Stimulated activated CD8-positive, alpha-beta memory T cell treated with anti-CD3 and anti-CD28 coated beads, Interleukin-15, amount 100 ng/mL, for 24 hours (primary cell): ENCODE data around the gene LMO1.

ENCODE experiments used
- DNase-seq: peaks from one replicate; pipeline ENCODE4 v3.0.0-alpha.2; 2020; ENCODE audit warnings: low read depth

LMO1 gene

DNA sequence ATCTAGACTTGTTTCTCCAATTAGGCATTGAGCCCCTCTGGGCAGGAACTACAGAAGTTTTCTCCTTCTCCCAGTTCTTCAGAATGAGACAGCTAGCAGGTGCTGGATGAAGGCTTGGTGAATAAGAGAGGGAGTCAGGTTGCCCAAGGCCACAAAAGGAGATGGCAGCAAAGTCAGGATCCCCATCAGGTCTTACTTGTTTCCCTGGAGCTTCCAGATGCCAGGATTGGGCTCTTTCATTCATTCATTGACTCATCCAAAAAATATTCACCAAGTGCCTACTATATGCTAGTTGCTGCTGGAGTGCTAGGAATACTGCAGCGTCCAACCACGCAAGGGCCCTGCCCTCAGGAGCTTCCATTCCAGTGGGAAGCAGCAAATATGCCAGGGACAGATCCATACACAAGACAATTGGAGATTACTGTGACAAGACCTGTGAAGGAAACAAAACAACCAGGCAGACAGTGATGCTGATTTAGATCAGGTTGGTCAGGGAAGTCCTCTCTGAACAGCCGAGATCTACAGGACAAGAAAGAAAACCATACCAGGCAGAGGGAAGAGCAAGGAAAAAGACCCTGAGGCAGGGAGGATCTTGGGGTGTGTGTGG is 24.6 kb upstream of the LMO1 start:
- DNase-seq: no peak

DNA sequence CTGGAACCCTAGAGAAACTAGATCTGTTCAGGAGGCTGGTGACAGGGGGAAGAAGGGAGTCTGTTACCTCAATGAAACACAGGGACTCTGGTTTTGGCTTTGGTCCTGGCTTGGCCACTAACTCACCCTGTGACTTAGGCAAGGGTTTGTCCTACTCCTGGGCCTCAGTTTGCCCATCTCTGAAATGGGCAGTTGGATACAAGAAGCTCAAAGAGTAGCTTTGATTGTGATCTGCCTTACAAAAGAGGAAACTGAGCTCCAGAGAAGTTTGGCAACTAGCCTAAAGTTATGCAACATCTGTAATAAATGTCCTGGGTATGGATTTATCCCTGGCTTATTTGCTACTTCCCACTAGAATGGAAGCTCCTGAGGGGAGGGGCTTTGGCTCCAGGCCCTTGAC is 24.0 kb upstream of the LMO1 start:
- DNase-seq: no peak

DNA sequence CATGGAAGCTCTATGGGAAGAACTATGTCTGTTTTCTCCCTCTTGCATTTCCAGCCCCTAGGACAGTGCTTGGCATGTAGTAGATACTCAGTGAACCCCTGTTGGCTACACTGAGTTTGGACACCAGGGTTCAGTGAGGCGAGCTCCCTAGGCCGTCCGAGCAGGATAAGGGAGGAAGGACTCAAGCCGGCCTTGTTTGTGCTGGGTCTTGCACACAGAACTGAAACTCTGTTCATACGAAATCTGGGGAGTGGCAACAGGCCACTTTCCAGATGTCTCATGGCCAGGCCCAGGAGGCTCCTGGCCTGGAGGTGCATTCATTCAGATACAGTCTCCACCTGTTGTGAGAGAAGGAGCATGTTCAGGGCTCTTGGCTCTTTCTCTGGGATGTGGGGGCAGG is 23.6 kb upstream of the LMO1 start:
- no peak for DNase-seq

DNA sequence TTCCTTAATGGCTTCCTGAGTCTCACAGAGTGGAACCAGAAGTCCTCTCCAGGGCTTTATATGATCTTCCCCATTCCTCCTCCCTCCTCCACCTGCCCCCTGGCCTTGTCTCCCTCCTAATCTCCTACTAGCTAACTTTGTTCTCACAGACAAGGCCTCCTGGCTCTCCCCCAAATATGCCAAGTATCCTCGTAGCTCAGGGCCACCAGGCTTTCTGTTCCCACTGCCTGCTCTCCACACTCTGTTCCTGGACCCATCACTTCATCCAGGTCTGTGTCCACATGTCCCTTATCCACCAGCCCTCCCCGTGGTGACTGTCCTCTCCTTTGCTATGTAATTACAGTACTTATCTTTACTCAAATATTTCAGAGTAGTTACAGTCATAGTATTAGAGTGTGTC is 23.2 kb upstream of the LMO1 start:
- DNase-seq: no peak

DNA sequence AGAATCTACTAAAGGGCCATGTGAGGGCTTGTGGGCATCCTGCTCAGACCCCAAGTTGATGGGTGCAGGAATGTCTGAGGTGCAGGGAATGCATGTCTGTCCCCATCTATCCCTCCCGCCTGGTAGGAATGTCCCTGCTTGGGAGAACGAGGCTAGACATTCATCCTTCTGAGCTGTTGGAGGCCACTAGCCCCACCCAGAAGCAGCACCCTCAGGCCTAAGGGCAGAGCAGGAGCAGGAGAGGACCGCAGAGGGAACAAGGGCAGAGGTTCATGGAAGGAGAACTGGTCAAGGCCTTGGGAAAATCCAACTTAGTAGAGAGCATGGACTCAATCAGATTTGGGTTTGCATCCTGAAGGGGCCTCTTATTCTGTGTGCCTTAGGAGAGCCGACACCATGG is 22.1 kb upstream of the LMO1 start:
- DNase-seq: no peak

DNA sequence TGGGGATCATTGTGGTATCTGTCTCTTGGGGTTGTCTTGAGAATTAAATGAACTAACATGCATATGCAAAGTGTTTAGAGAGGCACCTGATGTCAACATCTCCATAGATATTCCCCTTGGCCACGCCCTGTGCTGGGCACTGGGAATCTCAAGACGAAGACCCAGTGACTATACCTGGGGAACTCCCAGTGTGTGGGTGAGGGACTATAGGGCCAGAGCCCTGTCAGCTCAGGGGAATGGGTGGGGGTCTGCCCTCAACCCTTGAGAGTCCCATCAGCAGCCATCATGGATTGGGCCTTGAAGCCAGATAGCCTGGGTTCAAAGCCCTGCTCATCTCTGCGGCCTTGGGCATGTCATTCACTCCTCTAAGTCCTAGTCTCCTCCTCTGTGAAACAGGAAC is 21.6 kb upstream of the LMO1 start:
- no peak for DNase-seq

DNA sequence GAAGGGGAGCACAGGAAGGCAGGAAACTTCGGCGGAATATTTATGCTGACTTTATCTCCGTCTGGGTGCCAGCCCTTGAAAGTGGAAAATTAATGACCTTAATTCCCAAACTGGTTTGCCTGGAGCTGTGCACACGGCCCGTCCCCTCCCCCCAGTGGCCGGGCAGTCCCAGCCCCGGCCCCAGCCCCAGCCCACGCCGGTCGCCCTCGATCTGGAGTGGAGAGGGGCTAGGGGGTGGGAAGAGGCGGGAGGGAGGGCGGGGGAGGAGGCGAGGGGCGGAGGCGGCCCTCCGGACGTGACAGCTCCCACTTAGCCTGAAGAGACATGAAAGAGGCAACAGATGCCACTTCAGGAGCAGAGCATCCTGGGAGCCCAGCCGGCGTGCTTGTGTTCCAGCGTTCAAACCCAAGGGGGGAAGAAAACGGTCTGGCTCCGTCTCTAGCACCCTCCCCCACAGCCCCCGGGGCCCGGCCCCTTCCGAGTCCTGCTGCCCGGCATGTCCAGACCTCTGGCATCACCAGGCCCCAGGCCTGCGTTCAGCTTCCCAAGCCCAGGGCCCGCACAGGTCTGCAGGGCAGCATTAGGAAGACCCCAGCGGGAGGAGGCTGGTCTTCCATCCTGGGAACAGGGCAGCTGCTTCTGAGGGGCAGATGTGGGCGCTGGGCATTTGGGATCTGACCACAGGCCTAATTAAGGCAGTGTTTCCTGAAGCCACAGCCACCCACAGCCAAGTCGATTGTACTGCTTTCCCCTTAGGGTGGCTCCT is 20.0 kb upstream of the LMO1 start:
- no peak for DNase-seq

DNA sequence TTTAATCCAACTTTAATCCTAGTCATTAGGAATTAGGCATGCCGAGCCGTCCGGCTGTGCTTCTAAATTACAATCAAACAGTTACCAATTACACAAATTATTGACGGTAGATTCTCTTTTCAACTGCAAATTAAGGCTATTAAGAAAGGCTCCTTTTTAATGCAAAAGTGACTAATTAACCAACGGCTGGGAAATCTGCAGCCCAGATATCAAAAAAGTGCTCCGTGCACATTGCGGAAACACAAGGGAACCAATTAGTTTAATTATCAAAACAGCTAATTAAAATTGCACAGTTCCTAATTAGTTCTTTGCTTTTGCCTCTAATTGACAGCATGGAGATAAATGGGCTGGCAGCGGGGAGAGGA is 19.4 kb upstream of the LMO1 start:
- no peak for DNase-seq

DNA sequence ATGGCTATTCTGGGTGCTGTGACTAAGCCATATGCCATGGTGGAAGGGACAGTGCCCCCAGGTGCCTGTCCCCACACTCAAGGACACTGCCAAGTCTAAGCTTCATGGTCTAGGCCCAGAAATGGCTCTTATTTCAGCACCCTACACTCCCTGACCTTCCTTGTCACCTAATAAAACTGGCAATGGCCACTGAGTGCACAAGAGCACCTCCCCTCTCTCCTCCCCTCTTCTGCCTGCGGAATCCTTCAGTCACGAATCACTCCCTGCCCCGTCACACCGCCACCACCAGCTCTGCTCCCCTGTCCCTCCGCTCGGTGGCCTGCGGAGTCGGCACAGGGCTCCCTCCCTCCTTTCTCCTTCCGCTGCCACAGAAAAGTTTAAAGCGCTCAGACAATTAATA is 19.0 kb upstream of the LMO1 start:
- DNase-seq: no peak

DNA sequence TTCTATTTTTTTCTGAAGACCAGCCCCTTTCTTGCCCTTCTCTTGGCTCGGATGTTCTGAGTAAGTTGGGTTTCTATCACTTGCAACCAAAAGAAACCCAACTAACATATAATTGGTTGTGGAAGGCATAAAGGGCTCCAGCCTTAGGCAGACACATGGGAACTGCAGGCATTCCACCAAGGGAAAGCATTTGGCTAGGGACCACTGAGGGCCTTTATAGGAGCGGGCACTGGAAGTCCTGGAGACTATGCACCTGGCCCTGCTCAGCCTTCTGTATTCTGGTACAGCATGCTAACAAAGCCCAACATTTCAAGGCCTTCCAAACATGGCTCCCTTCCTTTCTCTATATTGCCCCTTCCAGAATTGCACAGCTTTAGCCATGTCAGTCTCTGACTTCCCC is 17.6 kb upstream of the LMO1 start:
- DNase-seq: no peak

DNA sequence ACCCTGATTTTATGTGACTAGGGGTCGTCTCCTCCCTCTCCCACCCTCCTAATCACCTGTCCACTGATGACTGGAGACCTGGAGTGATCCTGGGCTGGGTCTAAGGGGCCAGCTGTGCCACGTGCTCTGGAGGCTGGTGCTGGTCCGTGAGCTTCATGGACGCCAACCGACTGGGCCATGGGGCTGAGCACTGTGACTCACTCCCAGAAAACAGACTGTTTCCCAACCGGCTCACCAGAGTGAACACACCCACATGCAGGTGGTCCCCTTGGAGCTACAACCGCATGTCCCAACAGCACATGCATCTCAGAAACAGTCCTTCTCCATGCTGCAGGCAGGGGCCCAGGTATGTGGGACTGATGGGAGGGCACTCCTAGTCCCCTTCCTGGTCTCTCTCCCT is 14.0 kb upstream of the LMO1 start:
- DNase-seq: no peak

DNA sequence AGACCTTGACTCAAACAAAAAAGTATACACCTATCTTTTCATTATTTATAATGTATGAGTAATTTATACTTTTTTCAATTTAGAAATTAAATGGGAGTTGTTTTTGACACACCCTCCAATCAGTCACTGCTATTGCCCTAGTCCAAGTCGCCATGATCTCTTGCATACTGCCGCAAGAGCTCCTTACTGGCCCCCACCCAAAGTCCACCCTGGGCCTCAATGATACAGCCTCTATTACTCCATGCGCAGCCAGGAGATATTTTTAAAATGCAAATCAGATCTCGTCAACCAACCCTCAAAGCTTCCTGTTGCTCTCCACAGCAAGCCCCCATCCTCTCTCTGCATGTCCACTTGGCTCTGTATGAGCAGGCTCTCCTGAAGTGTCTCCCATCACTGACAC is 12.8 kb upstream of the LMO1 start:
- no peak for DNase-seq

DNA sequence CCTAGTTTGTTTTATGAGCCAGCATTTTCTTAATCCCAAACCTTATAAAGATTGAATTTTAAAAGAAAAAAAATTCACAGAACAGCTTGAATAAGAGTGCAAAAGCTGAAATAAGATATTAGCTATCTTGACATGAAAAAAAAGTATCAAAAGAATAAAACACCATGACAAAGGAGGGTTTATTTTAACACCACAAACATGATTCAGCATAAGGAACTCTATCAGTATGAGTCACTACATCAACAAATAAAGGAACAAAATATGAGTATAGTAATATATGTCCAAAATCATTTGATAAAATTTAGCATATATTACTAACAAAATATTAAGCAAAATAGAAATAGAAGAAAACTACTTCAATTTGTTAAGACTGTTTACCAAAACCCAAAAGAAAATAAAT is 9.6 kb upstream of the LMO1 start:
- no peak for DNase-seq

DNA sequence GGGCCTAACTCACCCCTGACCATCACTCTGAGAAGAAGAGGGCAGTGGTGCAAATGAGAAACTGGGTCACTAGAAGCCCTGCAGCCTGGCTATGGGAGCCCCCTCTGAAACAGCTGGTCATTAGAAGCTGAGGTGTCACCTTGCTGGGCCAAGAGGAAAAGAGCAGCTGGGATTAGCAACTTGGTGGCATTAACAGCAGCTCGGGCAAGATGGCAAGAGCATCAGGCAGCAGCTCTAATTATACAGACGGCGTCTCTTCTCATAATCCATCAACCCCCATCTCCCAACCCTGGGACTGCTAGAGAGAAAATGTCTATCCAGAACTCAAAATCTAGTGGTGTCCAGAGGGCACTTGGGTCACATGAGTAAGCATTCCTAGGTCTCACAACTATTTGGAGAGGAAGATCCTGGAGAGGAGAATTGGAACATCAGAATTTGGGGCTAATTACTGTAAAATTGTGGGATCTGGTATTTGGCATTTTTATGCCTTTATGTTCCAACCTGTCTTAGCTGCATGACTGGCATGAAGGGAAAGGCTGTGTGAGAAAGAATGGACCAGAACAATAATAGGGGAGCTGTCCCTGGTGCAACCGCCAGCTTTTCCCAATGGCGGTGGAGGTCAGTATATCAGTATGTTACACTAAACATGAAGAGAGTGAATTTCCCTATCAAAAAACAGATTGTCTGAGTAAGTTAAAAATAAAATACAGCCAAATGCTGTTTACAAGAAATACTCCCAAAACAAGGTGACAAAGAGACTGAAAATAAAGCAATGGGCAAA is 7.6 kb upstream of the LMO1 start:
- DNase-seq: no peak

DNA sequence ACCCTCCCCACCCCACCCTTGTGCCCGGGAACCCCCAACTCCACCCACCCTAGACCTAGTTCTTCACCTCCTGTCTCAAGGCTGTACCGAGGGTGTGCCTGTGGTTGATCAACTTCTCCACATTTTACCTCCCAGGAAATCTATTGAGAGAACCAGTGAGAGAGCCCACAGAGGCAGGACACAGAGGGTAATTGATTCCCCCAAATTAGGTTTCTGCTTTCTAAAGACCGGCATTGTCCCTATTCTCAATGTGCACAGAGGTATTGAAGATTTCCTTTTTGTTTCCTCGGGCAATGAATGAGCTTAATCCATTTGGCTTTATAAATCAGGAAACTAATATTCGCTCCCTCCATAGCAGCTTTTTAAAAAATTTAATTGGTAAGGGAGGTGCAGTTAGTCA is 6.0 kb upstream of the LMO1 start:
- no peak for DNase-seq

DNA sequence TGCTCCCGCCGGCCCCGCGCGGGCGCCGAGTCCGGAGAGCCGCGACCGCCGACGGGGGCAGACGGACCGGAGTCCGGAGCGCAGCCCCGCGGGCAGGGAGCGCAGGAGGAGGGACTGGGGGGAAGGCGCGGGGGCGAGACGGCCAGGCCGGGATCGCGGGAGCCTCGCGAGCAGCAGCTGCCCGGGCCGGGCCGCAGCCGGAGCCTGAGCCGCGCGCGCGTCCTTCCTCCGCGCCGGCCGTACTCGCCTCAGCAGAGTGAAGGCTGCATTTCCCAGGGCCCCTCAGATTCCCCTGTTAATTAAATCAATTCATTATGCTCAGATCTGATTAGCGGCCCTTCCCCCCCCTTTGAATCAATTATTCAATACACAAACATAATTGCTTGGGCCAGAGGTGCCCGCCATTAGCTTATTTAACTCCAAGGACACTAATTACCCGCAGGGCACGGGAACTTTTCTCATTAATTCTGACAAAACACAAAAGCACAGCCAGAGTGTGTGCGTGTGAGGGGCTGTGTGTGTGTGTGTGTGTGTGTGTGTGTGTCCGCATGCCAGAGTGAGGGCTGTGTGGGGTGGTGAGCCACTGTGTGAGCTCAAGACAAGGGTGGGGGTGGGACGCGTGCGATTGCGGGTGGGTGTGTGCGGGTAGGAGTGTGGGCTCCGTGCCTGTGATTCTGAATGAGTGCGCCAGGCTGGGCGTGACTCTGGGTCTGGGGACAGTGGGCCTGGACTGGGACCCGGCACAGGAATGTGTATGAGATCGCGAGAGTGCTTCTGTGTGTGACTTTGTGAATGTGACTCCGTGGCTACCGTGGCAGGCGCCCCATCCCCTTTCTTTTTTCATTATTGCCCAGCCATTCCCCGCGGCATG is 5.1 kb upstream of the LMO1 start:
- no peak for DNase-seq

DNA sequence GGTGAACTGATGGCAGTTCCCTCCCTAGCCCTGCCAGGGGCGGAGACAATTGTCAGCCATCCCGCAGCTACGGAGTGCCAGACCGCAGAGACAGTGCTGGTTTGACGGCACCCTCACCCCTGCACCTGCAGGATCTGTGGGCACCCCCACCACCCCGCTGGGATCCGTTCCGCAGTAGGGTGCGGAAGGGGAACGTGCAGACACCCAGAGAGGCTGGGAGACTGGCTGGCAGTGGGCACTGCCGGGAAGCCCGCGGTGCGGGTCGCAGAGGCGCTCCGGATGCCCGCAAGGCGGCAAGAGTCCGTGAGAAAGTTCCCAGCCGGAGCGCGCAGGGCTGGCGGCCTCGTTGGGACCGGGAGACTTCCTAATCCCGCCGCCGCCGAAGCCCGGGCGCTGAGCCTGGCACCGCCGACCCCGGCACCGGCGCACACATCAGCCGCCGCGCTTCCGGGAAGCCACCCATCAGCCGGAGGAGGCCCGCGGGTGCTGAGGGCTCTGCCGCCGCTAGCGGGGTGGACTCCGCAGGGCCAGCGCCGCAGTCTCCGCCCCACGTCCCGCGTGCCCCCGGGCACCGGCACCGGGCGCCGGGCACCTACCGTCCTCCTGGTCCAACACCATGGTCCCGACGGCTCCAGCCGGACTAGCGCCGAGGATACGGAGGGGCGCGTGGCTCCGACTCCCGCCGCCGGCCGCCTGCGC is 4.3 kb upstream of the LMO1 start:
- no peak for DNase-seq

DNA sequence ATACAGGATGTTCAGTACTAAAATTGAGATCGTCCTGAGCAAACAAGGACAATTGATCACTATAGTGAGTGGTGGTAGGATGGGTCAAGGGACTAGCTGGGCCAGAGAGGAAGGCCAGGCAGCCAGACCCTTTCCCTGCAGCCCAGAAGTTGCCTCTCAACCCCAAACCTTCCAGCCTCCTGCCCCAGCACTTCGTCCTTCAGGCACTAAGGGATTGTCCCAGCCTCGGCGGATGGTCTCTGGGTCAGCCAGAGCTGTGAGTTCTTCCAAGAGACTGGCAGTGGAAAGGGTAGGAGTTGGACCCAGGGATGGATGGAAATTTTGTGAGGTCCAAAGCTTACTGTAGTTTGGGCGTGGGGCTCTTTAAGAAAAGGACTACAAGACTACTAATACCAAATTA is 3.6 kb upstream of the LMO1 start:
- DNase-seq: no peak

DNA sequence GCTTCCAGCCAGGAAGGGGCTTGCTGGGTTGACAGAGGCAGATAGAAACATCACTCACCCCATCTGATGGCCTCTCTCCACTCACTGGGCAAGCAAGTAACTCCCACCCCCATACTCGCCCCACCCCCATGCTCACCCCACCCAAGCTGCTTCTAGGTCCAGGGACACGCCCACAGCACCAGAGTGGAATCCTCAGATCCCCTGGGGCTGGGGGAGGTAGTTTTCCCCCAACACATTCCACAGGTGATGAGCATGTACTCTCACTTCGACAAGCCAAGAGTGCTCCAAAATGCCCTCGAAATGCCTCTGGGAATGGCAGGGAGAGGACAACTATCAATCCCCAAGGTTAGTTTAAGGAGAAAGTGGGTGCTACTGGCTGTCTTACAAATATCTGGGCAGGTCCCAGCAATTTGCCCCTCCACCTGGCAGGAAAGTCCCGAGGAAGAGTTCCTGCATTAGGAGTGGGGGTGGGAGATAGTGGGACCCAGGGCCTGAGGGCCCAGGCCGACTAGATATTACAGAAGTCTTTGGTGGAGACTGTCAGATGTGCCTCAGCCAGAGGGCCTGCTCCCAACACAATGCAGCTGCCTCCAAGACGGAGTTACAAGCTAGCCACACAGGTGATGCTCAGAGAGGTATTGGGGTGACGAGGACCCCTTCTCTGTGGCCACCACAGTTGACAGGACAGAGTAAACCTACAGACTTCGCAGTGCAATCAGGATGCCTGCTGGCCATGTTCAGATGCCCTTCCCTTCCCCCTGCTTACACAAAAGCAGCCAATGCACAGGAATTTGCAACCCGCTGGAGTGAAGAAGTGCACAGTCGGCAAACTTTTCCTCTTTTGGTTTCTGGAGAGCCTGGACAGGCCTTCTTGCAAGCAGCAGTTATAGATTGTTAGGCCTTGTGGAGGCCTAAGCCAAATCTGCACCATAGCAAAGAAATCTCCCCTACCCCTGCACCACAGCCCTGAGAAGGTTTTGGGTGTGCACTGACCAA is 2.9 kb upstream of the LMO1 start:
- DNase-seq: no peak

DNA sequence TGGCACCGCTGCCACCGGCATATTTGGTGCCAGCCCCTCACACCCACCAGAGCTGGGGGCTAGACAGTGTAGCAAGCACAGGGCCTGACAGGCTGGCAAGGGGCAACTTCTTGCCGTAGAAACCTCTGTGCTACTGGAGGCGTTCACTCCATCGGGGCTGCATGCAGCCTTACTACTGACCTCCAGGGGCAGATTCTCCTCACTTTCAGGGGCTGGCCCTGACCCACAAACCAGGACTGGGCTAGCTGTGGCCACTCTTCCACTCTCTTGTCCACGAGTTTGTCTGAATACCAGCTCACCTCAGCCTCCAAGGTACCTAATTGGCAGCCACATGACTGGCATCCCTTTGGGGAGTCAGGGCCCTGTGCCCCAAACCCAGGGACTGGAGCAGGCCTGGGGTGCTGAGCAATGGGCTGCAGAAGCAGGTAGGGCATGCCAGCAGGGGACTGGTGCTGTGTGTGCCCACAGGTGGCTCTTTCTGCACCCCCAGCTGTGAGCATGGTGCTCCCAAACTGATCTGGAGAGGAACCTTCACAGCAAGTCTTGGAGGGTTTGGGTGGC is 2.1 kb upstream of the LMO1 start:
- DNase-seq: no peak
